ENCODE data around the gene SMIM32.

DNA sequence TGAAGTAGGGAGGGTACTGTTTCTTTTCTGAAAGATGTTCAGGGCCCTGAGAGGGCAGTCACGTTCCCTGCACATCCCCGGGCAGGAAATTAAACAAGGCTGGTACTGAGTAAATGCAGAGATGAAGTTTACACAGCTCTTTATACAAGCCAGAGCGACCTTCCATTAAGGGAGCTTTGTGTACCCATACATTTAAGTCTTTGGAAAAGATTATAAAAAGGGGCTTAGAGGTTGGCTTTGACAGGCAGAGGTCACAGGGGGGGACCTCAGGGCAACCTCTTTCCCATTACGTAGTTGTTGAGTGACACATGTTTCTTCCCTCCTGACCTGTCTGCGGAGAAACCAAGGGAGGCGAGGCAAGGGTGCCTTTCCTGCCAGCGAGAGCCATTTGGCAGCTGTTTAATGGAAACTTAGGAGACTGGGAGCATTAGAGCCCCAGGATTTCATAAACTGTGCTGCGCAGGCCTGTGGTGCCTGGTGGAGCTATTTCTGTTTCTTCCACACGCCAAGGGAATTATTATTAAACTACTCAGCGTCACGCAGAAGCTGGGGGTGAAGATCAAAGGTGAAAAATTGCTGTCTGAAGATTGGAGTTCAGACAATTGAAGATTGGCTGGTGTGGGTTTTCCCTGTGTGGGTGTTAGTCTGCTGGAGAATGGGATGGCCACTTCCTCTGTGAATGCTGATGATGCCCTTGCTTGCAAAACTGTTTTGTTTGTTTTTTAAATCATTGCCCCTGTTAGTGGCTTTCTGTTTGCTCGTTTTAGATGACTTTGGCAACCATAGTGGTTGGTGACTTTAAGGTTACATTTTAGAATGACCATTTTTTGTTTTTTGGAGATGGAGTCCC lies 3.2 kb upstream of the SMIM32 start:
- TF ChIP-seq, protein P1, sequence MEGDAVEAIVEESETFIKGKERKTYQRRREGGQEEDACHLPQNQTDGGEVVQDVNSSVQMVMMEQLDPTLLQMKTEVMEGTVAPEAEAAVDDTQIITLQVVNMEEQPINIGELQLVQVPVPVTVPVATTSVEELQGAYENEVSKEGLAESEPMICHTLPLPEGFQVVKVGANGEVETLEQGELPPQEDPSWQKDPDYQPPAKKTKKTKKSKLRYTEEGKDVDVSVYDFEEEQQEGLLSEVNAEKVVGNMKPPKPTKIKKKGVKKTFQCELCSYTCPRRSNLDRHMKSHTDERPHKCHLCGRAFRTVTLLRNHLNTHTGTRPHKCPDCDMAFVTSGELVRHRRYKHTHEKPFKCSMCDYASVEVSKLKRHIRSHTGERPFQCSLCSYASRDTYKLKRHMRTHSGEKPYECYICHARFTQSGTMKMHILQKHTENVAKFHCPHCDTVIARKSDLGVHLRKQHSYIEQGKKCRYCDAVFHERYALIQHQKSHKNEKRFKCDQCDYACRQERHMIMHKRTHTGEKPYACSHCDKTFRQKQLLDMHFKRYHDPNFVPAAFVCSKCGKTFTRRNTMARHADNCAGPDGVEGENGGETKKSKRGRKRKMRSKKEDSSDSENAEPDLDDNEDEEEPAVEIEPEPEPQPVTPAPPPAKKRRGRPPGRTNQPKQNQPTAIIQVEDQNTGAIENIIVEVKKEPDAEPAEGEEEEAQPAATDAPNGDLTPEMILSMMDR (IDR thresholded peaks at IDR 0.05; ENCODE audit: low read length): no peak
- TF ChIP-seq EZH2phosphoT487 (IDR thresholded peaks at IDR 0.05; ENCODE audit: low read length) (no peak), EZH2 (optimal IDR thresholded peaks at IDR 0.05; ENCODE audit: low read depth, low read length) (no peak)
